GM23248 (cell line): Measurements from ENCODE around the gene CWC27.

ENCODE experiments used
- EZH2 ChIP-seq: fragments of 200-600 bp; sonication (generic); IDR thresholded peaks from 2 replicates; pipeline ENCODE4 v1.6.1; 2018; ENCODE audit warnings: antibody characterized with exemption, mild to moderate bottlenecking; ENCODE audit not compliant: insufficient read depth, poor library complexity, severe bottlenecking
- EZH2phosphoT487 ChIP-seq: fragments of 200-600 bp; sonication (generic); IDR thresholded peaks from 2 replicates; pipeline ENCODE4 v1.6.1; 2018; ENCODE audit warnings: antibody characterized with exemption, moderate library complexity, mild to moderate bottlenecking, low read depth; ENCODE audit not compliant: insufficient read depth

- TF ChIP-seq EZH2 (no peak), EZH2phosphoT487 (no peak)
These were observed 171.2 kb downstream of the CWC27 start for GRCh38 chr5:64939772-64940510.
